ENCODE measurements around the gene RASSF7. TPM values are rescaled to one million over a fixed set of nuclear protein-coding genes. Genes with fewer than 3 reads are reported as not detected.

Gene RASSF7
- total RNA-seq, 1 experiment from 2014 or later: 36.2 TPM

DNA sequence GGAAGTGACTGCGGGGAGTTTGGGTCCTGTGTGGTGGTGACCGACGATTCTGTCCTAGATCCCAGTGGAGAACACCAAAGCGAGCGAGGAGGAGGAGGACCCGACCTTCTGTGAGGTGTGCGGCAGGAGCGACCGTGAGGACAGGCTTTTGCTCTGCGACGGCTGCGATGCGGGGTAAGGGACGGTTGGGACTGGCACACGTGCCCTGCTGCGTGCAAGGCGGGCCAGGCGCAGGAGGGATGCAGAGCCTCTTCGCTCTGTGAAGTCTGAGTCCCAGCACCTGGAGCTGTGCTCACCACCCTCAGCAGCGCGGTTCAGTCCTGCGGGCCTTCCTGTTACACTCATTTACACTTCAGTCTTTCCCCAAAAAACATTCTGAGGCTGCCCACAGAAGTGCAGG, 31.7 kb downstream of the RASSF7 start:
- no peak overlapping the region for H3K27ac ChIP-seq
- ChIA-PET CTCF (no interaction called here), POLR2A (ENCODE audit: unreplicated experiment) (no interaction called here)
- no peaks in the 10 kb centered on the region for H3K79me2 ChIP-seq (ENCODE audit: low read depth)
- no TSS peak for BruUV-seq (replicated peaks)
- H3F3A ChIP-seq (ENCODE audit: insufficient read depth, low read depth): no peaks in the 10 kb centered on the region; the same call in 1 of the 2 replicates
- no peak overlapping the region for H2AFZ ChIP-seq
- no peaks in the 10 kb centered on the region for H3K27me3 ChIP-seq (ENCODE audit: insufficient read depth, low read depth)
- no peak for DNase-seq
- no peaks in the 10 kb centered on the region for H3K9me3 ChIP-seq (ENCODE audit: insufficient read depth, low read depth)
- no peaks in the 10 kb centered on the region for H3K9me2 ChIP-seq (ENCODE audit: insufficient read depth)
- H4K20me1 ChIP-seq (ENCODE audit: insufficient read depth): peaks cover 10% of the 10 kb centered on the region
- intact Hi-C loops (cut with micrococcal nuclease; ENCODE audit: unreplicated experiment): no loop called here
- no peaks in the 10 kb centered on the region for H3K4me1 ChIP-seq (replicated peaks; ENCODE audit: insufficient read depth)
- no peak for TF ChIP-seq EZH2 (IDR thresholded peaks at IDR 0.05; ENCODE audit: low read depth)
- TF ChIP-seq, protein P1, sequence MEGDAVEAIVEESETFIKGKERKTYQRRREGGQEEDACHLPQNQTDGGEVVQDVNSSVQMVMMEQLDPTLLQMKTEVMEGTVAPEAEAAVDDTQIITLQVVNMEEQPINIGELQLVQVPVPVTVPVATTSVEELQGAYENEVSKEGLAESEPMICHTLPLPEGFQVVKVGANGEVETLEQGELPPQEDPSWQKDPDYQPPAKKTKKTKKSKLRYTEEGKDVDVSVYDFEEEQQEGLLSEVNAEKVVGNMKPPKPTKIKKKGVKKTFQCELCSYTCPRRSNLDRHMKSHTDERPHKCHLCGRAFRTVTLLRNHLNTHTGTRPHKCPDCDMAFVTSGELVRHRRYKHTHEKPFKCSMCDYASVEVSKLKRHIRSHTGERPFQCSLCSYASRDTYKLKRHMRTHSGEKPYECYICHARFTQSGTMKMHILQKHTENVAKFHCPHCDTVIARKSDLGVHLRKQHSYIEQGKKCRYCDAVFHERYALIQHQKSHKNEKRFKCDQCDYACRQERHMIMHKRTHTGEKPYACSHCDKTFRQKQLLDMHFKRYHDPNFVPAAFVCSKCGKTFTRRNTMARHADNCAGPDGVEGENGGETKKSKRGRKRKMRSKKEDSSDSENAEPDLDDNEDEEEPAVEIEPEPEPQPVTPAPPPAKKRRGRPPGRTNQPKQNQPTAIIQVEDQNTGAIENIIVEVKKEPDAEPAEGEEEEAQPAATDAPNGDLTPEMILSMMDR (conservative IDR thresholded peaks at IDR 0.05): no peak
- H3K4me3 ChIP-seq: no peak overlapping the region
- H3K4me2 ChIP-seq: no peak overlapping the region
- H3K36me3 ChIP-seq (ENCODE audit: low read depth): no peaks in the 10 kb centered on the region

- H3K9me3 ChIP-seq (ENCODE audit: insufficient read depth, low read depth): no peaks in the 10 kb centered on the region
- H3K79me2 ChIP-seq (ENCODE audit: low read depth): no peaks in the 10 kb centered on the region
- POLR2A ChIA-PET (ENCODE audit: unreplicated experiment): no interaction called here
- TF ChIP-seq, protein P1 (conservative IDR thresholded peaks at IDR 0.05): no peak
- TF ChIP-seq EZH2 (IDR thresholded peaks at IDR 0.05; ENCODE audit: low read depth): no peak
- CTCF ChIA-PET: no interaction called here
- peaks cover 10% of the 10 kb centered on the region for H4K20me1 ChIP-seq (ENCODE audit: insufficient read depth)
- no peaks in the 10 kb centered on the region for H3K36me3 ChIP-seq (ENCODE audit: low read depth)
- no TSS peak for BruUV-seq (replicated peaks)
- H2AFZ ChIP-seq: no peak overlapping the region
- H3F3A ChIP-seq (ENCODE audit: insufficient read depth, low read depth): no peaks in the 10 kb centered on the region; the same call in 1 of the 2 replicates
- H3K4me1 ChIP-seq (replicated peaks; ENCODE audit: insufficient read depth): no peaks in the 10 kb centered on the region
- DNase-seq: no peak
- no peaks in the 10 kb centered on the region for H3K27me3 ChIP-seq (ENCODE audit: insufficient read depth, low read depth)
- H3K9me2 ChIP-seq (ENCODE audit: insufficient read depth): no peaks in the 10 kb centered on the region
- H3K4me3 ChIP-seq: no peak overlapping the region
- H3K4me2 ChIP-seq: no peak overlapping the region
- intact Hi-C loops (cut with micrococcal nuclease; ENCODE audit: unreplicated experiment): no loop called here
- H3K27ac ChIP-seq: no peak overlapping the region
Measured at GRCh38 chr11:592918-593317, 32.1 kb downstream of the RASSF7 start.

GRCh38 chr11:593347-593746, 32.6 kb downstream of the RASSF7 start:
- POLR2A ChIA-PET (ENCODE audit: unreplicated experiment): no interaction called here

More at GRCh38 chr11:593347-593746, 32.6 kb downstream of the RASSF7 start:
- no TSS peak for BruUV-seq (replicated peaks)
- Histone ChIP-seq H4K20me1 (ENCODE audit: insufficient read depth) (peaks cover 10% of the 10 kb centered on the region), H3K4me3 (no peak overlapping the region), H3K27me3 (ENCODE audit: insufficient read depth, low read depth) (no peaks in the 10 kb centered on the region), H3K4me1 (replicated peaks; ENCODE audit: insufficient read depth) (no peaks in the 10 kb centered on the region), H3F3A (ENCODE audit: insufficient read depth, low read depth) (no peaks in the 10 kb centered on the region; the same call in 1 of the 2 replicates), H3K4me2 (no peak overlapping the region), H3K9me3 (ENCODE audit: insufficient read depth, low read depth) (no peaks in the 10 kb centered on the region), H3K9me2 (ENCODE audit: insufficient read depth) (no peaks in the 10 kb centered on the region), H3K36me3 (ENCODE audit: low read depth) (no peaks in the 10 kb centered on the region), H3K27ac (no peak overlapping the region), H2AFZ (no peak overlapping the region), H3K79me2 (ENCODE audit: low read depth) (no peaks in the 10 kb centered on the region)
- intact Hi-C loops (cut with micrococcal nuclease; ENCODE audit: unreplicated experiment): no loop called here
- no peak for DNase-seq
- TF ChIP-seq EZH2 (IDR thresholded peaks at IDR 0.05; ENCODE audit: low read depth): no peak
- TF ChIP-seq, protein P1 (conservative IDR thresholded peaks at IDR 0.05): no peak
- CTCF ChIA-PET: no interaction called here
